HTERT RPE-1 (cell line): ENCODE data around the gene TRIM41.
"Not testable (repeated sequence)": the region's sequence is repeated elsewhere in the genome, so short reads cannot be mapped to it uniquely, and the experiment has no call there.

Experiments
- in situ Hi-C: fragments of 300-500 bp; cut with MboI; formaldehyde crosslinking; loops from 4 replicates; pipeline ENCODE4 v1.14.3; 2020; ENCODE audit warnings: low sequenced_read_pairs

TRIM41 gene

GRCh38 chr5:181210148-181210547 lies 12.9 kb upstream of the TRIM41 start:
- in situ Hi-C loops, result not testable (repeated sequence)

GRCh38 chr5:181210698-181211097 lies 12.4 kb upstream of the TRIM41 start:
- in situ Hi-C loops, result not testable (repeated sequence)

DNA sequence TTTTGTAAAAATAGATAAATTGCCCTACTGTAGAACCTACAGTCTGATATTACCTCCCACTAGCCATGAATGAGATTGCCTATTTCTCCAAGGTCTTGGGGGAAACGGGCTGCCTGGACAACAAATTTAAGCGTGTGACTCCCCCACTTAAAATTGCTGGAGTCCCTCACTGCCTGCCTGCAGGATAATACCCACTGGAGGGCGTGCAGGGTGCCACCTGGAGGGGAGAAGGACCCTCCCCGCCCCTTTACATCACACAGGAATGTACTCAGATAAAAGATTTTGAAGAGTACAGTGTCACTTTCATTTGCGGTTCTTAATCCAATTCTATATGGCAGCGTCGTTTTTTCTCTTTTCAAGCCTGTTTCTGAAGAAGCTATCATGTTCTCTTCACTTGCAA lies 11.9 kb upstream of the TRIM41 start:
- in situ Hi-C loops, result no loop called here

DNA sequence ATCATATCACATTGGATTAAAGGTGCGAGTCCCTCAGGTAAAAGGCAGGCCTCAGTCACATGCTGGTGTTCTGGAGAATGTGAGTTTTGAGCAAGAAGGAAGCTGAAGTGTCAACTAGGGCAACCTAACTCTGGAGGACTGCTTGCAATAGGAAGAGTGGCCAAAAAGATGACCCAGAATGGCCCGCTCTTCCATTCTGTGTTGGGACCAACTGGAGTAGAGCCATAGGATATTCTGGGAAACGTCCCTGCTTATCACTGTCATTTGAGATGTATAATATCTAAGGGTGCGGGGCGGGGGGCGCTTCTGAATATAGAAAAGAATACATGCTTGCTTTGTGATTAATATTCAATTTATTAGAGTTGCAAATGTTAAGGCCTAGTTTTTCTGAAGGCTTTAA lies 11.0 kb upstream of the TRIM41 start:
- in situ Hi-C loops, result no loop called here

- in situ Hi-C loops, result no loop called here
These were observed 10.1 kb upstream of the TRIM41 start for GRCh38 chr5:181212934-181213333.

DNA sequence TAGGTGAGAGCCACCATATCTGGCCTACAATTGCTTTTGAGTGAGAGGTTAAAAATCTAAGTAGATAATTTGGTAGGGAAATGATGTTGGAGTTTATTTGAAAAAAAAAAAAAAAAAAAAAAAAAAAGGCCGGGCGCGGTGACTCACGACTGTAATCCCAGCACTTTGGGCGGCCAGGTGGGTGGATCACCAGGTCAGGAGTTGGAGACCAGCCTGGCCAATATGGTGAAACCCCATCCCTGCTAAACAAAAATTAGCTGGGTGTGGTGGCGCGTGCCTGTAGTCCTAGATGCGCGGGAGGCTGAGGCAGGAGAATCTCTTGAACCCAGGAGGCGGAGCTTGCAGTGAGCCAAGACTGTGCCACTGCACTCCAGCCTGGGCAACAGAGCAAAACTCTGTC lies 8.8 kb upstream of the TRIM41 start:
- in situ Hi-C loops, result not testable (repeated sequence)

DNA sequence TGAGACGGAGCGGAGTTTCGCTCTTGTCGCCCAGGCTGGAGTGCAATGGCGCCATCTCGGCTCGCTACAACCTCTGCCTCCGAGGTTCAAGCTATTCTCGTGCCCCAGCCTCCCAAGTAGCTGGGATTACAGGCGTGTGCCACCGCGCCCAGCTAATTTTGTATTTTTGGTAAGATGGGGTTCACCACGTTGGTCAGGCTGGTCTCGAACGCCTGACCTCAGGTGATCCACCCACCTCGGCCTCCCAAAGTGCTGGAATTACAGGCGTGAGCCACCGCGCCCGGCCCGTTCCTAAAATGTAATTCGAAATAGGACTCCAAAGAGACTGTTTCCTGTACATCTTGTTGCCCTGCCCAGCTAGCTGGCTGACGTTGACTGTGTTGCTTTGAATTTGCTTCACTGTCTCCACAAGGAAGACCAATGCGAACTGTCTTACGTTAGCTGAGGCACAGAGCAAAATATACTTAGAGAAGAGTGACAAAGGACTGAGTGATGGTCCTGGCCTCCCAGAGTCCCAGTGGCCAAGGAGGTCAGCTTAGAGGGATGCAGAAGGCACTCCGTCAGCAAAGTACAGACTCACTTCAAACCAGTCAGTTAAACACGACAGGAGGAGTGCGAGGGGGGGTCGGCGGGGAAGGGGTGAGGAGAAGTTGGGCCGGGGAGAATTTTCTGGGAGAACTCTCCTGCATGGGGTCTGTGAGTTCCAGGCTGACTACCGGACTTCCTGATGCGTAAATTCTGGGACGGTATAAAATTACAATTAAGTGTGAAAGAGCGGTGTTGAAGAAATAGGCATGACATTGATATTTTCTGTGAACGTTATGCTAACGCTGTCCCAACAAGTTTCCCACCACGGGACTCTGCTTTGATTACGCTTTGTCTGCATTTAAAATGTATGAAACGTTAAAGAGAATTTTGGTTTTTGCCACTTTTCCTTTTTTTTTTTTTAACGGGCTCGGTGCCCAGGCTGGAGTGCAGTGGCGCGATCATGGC lies 6.8 kb upstream of the TRIM41 start:
- in situ Hi-C loops, result no loop called here

DNA sequence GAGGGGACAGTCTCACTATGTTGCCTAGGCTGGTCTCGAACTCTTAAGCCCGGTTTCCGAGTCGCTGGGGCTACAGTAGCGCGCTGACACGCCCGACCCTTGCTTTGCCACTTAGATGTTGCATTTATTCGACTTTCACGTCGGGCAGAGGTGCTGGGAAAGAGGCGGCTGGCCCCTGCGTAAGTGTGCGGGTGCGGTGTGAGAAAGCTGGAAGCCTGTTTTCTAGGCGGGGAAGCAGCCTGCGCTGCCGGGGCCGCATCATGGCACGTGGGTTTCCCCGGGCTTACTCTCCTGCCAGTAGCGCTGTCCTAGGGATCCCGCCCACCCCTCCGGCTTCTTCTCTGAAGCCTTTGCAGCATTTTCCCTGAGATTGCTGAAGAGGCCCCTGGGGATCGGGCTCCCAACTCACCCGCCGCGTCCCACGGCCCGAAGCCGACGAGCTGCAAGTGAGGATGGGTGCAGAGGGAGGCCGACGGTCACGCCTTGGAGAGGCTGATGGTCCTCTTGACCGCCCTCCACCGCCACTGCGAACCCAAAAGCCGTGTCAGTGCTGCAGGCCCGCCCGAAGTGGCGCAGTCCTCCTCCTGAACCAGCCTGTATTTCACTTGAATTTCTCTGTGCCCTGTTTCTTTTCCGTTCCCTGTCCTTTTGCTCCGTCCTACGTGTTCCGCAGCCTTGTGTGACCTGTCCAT lies 5.8 kb upstream of the TRIM41 start:
- in situ Hi-C loops, result no loop called here

DNA sequence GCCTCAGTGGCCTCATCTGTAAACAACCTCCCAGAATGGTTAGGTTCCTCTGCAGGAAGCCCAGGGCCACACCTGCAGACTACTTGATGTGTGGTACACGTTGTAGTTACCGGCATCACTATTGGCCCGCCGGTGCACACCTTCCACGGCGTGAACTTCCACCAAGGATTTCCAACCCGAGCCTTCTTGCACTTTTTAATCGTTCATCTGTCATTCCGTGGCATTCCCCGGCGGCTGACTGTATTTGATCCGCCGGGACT lies 5.3 kb upstream of the TRIM41 start:
- in situ Hi-C loops, result no loop called here

DNA sequence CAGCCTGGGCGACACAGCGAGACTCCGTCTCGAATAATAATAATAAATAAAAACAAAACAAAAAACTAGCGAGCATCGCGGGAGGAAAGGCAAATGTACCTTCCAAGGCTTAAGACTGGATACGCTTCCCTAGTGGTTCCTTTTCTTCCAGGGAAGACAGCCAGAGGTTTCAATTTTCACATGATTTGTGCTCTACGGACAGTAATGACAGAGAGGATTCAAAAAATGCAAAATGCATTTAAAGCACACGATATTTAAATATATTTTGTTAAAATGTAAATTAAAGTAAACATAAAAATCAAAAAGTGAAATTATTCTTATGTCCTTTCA lies 4.3 kb upstream of the TRIM41 start:
- in situ Hi-C loops, result no loop called here

- in situ Hi-C loops, result no loop called here
These were observed 3.6 kb upstream of the TRIM41 start for GRCh38 chr5:181219262-181220177.

GRCh38 chr5:181220178-181220515 lies 2.9 kb upstream of the TRIM41 start:
- in situ Hi-C loops, result no loop called here

- in situ Hi-C loops, result no loop called here
These were observed 1.8 kb upstream of the TRIM41 start for GRCh38 chr5:181221105-181221791.

DNA sequence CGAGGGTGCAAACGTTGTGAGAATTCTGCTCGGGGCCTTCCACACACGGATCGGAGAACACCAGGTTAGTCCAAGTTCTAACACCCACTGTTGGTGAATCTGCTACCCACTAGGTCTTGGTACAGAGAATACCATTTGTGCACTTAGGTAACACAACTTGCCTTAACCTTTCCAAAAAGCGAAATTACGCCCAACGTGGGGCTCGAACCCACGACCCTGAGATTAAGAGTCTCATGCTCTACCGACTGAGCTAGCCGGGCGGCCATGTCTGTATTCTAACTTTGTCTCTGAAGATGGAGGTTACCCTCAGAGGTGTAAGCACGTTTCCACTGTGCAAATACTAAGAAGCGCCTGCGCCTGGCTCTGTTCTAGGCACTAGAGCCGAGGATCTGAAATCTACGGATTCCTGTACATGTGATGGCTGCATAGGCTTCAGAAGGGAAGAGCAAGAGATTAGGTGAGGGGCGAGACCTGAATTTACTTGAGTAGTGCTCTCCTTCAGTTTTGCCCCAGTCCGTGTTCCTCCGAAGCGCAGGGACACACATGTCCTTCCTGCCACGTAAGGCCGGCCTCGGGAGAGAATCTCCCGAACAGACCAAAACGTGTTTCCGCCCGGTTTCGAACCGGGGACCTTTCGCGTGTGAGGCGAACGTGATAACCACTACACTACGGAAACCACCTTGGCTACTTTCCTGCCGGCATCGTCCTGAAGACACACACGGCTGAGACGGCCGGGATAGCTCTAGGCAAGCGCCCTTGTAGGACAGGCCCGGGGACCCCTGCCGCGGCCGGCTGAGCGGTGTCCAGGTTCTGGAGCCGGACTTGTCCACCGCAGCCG lies 1.1 kb upstream of the TRIM41 start:
- in situ Hi-C loops, result no loop called here

- in situ Hi-C loops, result no loop called here
These were observed 437 bp upstream of the TRIM41 start for GRCh38 chr5:181222630-181223057.

GRCh38 chr5:181223729-181224389 lies 778 bp downstream of the TRIM41 start:
- in situ Hi-C loops, result no loop called here

- in situ Hi-C loops, result no loop called here
These were observed 1.5 kb downstream of the TRIM41 start for GRCh38 chr5:181224390-181225229.

- in situ Hi-C loops, result no loop called here
These were observed 6.9 kb downstream of the TRIM41 start for GRCh38 chr5:181229996-181230395.

DNA sequence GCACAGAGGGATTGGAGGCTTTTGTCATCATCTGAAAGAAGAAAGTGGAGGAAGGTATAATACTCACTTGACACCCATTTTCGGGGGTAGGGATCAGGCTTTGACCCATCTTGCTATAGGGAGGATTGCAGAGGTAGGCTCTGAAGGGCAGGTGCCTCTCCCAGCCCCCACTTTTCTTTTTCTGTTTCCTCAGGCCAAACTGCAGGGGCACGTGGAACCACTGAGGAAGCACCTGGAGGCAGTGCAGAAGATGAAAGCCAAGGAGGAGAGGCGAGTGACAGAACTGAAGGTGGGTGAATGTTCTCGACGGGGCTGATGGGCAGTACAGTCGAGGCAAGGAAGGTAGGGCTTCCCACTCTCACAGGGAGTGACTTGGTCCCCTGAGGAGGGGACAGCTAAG lies 7.5 kb downstream of the TRIM41 start:
- in situ Hi-C loops, result no loop called here
